Stomach (tissue), 4 donors: ENCODE results near the gene CUX1.

Experiments used
- CTCF ChIP-seq, 7 experiments: fragments of 450-650 bp in 4 of 7; fragments of 200-600 bp in 3 of 7; sonication (generic) in 3 of 7; IDR thresholded peaks; one replicate each; pipeline ENCODE4 v1.5.1; 2016 to 2019; ENCODE audit warnings: antibody characterized with exemption in 7 of 7, control low read depth in 2 of 7, mild to moderate bottlenecking in 1 of 7
- POLR2A ChIP-seq, 4 donors: fragments of 450-650 bp; IDR thresholded peaks; one replicate each; pipeline ENCODE4 v1.6.1; 2016; ENCODE audit warnings: antibody characterized with exemption in 4 of 4, control low read depth in 2 of 4, mild to moderate bottlenecking in 1 of 4, moderate library complexity in 1 of 4

GRCh38 chr7:101814081-101814990, 3.1 kb upstream of the CUX1 start:
- TF ChIP-seq CTCF (IDR thresholded peaks at IDR 0.05): peak in 3 of 7 experiments; percentile 55 to 68 (median 61)
- no peak for TF ChIP-seq POLR2A (IDR thresholded peaks at IDR 0.05)
